Type B pancreatic cell (in vitro differentiated cells): ENCODE measurements around the gene ACTR1A. TPM values are rescaled to one million over a fixed set of nuclear protein-coding genes. Genes with fewer than 3 reads are reported as not detected.

Experiments used
- DNase-seq: peaks from one replicate; pipeline ENCODE4 v3.0.0; 2021; ENCODE audit warnings: mixed read lengths; ENCODE audit not compliant: unreplicated experiment; ENCODE audit errors: extremely low spot score
- H3K27ac Mint-ChIP-seq: 2 replicates; pipeline ENCODE4 v1.8.0; 2021; ENCODE audit warnings: mild to moderate bottlenecking, mixed read lengths
- H3K27me3 Mint-ChIP-seq: 2 replicates; pipeline ENCODE4 v1.8.0; 2021; ENCODE audit warnings: mixed read lengths
- H3K36me3 Mint-ChIP-seq: 2 replicates; pipeline ENCODE4 v1.8.0; 2021; ENCODE audit warnings: mixed read lengths
- H3K4me1 Mint-ChIP-seq: one replicate; pipeline ENCODE4 v1.8.0; 2021; ENCODE audit warnings: mixed read lengths; ENCODE audit not compliant: unreplicated experiment
- H3K4me3 Mint-ChIP-seq: 2 replicates; pipeline ENCODE4 v1.8.0; 2021; ENCODE audit warnings: mild to moderate bottlenecking, mixed read lengths
- H3K9me3 Mint-ChIP-seq: 2 replicates; pipeline ENCODE4 v1.8.0; 2021; ENCODE audit warnings: mixed read lengths
- total RNA-seq: library from RNA; stranded (reverse); gene quantifications from 2 replicates; pipeline ENCODE4 v1.2.1, GENCODE V29; 2021; ENCODE audit warnings: low replicate concordance
- TF ChIP-seq, protein P1 (sequence below): fragments of 200-600 bp; sonication (generic); conservative IDR thresholded peaks from 2 replicates; pipeline ENCODE4 v1.5.0; 2021; ENCODE audit warnings: antibody characterized with exemption, mild to moderate bottlenecking

Gene ACTR1A
- total RNA-seq, 1 donor from 2014 or later, result 95.4 TPM

DNA sequence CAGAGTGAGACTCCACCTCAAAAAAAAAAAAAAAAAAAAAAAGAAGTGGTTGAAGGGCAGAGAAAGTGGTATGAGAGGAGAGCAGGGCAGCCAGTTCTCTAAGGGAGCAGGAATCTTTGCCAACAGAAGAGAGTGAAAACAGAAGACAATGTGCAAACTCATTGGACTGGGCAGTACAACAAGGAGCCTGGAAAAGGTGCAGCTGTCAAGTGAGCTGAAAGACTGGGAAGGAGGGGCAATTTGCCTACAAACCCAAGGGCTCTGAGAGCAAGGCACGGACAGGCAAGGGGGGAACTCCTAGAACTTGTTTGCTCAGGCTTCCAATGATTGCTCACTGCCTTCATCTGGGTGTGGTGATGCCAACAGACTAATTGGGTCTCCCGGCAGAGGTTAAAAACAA, 9.5 kb downstream of the ACTR1A start:
- peak overlapping the region; percentile 8 for H3K4me3 Mint-ChIP-seq
- no peak for DNase-seq
- peaks cover 9% of the 10 kb centered on the region for H3K4me1 Mint-ChIP-seq
- peaks cover 4% of the 10 kb centered on the region for H3K36me3 Mint-ChIP-seq
- TF ChIP-seq, protein P1, sequence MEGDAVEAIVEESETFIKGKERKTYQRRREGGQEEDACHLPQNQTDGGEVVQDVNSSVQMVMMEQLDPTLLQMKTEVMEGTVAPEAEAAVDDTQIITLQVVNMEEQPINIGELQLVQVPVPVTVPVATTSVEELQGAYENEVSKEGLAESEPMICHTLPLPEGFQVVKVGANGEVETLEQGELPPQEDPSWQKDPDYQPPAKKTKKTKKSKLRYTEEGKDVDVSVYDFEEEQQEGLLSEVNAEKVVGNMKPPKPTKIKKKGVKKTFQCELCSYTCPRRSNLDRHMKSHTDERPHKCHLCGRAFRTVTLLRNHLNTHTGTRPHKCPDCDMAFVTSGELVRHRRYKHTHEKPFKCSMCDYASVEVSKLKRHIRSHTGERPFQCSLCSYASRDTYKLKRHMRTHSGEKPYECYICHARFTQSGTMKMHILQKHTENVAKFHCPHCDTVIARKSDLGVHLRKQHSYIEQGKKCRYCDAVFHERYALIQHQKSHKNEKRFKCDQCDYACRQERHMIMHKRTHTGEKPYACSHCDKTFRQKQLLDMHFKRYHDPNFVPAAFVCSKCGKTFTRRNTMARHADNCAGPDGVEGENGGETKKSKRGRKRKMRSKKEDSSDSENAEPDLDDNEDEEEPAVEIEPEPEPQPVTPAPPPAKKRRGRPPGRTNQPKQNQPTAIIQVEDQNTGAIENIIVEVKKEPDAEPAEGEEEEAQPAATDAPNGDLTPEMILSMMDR, result no peak
- H3K27me3 Mint-ChIP-seq, result no peaks in the 10 kb centered on the region
- no peaks in the 10 kb centered on the region for H3K9me3 Mint-ChIP-seq
- peak overlapping the region; percentile 68 for H3K27ac Mint-ChIP-seq

DNA sequence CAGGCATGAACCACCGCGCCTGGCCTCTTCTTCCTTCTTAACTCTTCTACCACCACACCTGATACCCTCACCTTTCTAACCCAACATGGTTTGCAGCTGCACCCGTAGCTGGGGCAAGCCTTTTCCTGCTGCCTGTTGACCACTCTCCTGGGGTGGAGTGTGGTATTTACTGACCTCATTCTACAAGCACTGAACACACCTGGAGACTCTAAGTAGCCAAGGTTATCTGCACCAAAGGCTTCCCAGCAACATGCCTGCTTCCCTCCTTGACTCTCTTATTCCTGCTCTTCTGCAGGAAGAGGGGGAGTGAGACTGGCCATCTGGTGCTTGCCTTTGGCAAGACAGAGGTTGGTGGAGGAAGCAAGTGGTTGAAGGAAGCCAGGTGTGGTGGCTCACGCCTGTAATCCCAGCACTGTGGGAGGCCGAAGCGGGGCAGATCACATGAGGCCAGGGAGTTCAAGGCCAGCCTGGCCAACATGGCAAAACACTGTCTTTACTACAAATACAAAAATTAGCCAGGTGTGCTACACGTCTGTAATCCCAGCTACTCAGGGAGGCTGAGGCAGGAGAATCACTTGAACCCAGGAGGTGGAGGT, 10.1 kb downstream of the ACTR1A start:
- H3K9me3 Mint-ChIP-seq, result no peaks in the 10 kb centered on the region
- DNase-seq, result no peak
- H3K27ac Mint-ChIP-seq, result peak overlapping the region; percentile 66
- H3K27me3 Mint-ChIP-seq, result no peaks in the 10 kb centered on the region
- H3K4me3 Mint-ChIP-seq, result no peak overlapping the region
- TF ChIP-seq, protein P1, result no peak
- H3K4me1 Mint-ChIP-seq, result peaks cover 9% of the 10 kb centered on the region
- H3K36me3 Mint-ChIP-seq, result peaks cover 7% of the 10 kb centered on the region

DNA sequence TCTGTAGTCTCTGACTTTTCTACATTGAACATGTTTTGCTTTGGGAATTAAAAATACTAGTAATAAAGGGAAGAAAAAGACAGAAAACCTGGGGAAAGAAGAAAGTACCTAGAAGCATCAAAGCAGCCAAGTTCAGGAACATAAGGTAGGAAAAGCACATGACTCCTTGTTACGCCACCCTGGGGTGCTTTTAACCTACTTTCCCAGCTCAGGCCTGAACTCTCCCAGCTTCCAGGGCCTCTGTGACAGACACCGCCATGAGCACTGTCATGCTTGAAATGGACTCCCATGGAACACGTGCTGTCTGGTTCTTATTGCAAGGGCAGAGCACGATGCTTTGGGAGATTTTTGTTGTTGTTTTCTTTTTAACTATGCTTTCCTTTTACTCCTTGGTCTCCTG, 11.4 kb downstream of the ACTR1A start:
- Mint-ChIP-seq H3K4me1 (peaks cover 9% of the 10 kb centered on the region), H3K9me3 (no peaks in the 10 kb centered on the region), H3K27ac (no peak overlapping the region), H3K27me3 (no peaks in the 10 kb centered on the region), H3K36me3 (peaks cover 7% of the 10 kb centered on the region), H3K4me3 (no peak overlapping the region)
- DNase-seq, result no peak
- TF ChIP-seq, protein P1, result no peak

DNA sequence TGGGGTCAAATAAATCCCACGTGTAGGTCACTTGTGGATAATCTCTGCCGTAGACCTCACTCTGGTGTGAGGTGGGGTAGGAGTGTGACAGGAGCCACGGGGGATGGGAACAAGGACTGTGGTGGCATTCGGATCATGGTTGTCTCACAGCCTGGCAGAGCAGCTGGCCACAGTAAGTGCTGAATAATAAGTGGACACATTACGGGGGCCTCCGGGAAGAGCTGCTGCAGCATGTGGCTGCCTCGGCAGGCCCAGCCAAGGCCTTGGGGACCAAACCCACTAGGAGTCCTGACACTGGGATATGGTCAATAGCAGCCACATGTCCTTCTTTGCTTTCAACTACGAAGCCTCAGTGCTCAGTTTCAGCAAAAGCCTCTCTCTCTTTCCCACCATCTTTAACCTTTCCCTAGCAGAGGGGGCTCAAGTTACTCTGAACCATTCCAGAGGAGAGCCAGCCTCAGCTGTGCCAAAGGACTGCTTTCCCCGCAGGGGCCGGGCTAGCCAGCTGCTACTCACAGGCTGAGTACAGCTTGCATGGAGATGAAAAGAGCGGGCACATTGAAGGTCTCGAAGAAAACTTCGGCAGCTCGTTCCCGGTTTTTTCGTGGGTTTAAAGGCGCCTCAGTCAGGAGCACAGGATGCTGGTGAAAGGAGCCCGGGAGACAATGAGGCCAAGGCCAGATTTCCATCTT, 17.3 kb downstream of the ACTR1A start:
- H3K4me3 Mint-ChIP-seq, result no peak overlapping the region
- peaks cover 12% of the 10 kb centered on the region for H3K36me3 Mint-ChIP-seq
- H3K9me3 Mint-ChIP-seq, result no peaks in the 10 kb centered on the region
- no peaks in the 10 kb centered on the region for H3K27me3 Mint-ChIP-seq
- H3K27ac Mint-ChIP-seq, result no peak overlapping the region
- no peak for DNase-seq
- no peaks in the 10 kb centered on the region for H3K4me1 Mint-ChIP-seq
- TF ChIP-seq, protein P1, result no peak

DNA sequence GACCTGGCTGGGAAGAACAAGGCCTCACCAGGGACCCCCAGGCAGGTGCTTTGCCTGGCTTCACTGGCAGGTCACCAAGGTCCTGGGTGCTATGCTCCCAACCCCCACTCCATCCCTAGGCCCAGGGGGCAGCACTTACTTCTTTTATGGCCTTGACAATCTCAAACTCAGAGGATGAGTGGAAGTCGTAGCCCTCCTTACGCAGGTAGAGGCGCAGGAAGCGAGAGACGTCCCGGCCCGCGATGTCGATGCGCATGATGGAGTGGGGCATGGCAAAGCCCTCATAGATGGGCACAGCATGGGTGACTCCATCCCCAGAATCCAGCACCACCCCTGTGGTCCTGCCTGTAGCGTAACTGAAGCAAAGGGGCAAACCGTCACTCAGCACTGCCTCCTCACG, 18.5 kb downstream of the ACTR1A start:
- no peak overlapping the region for H3K27ac Mint-ChIP-seq
- H3K4me1 Mint-ChIP-seq, result no peaks in the 10 kb centered on the region
- no peaks in the 10 kb centered on the region for H3K9me3 Mint-ChIP-seq
- H3K36me3 Mint-ChIP-seq, result peaks cover 10% of the 10 kb centered on the region
- H3K27me3 Mint-ChIP-seq, result no peaks in the 10 kb centered on the region
- DNase-seq, result no peak
- H3K4me3 Mint-ChIP-seq, result no peak overlapping the region
- TF ChIP-seq, protein P1, result no peak
